WERI-Rb-1 (cell line): ENCODE results near the gene PRUNE2.

Experiments used
- DNase-seq: peaks from one replicate; pipeline ENCODE4 v3.0.0-alpha.2; 2020
- H3K27ac ChIP-seq: fragments of 250-450 bp; sonication (Bioruptor Pico); 2 replicates; pipeline ENCODE4 v1.5.1; 2020; ENCODE audit warnings: mild to moderate bottlenecking, moderate library complexity
- H3K27me3 ChIP-seq: fragments of 250-450 bp; sonication (Bioruptor Pico); 2 replicates; pipeline ENCODE4 v1.5.1; 2021; ENCODE audit warnings: mild to moderate bottlenecking, low read depth, moderate library complexity; ENCODE audit not compliant: insufficient read depth, severe bottlenecking
- H3K36me3 ChIP-seq: fragments of 250-450 bp; sonication (Bioruptor Pico); 2 replicates; pipeline ENCODE4 v1.5.1; 2020; ENCODE audit warnings: mild to moderate bottlenecking, moderate library complexity
- H3K4me3 ChIP-seq: 2 replicates; pipeline ENCODE4 v1.5.1; 2011; ENCODE audit warnings: low read depth, mild to moderate bottlenecking, control low read depth, low read length
- H3K9me3 ChIP-seq: fragments of 250-450 bp; sonication (Bioruptor Pico); 2 replicates; pipeline ENCODE4 v1.5.1; 2021; ENCODE audit warnings: mild to moderate bottlenecking, moderate library complexity; ENCODE audit not compliant: severe bottlenecking
- CTCF ChIP-seq: IDR thresholded peaks from 2 replicates; pipeline ENCODE4 v1.5.1; 2011; ENCODE audit warnings: low read depth, mild to moderate bottlenecking, control low read depth, inconsistent platforms, low read length

Gene PRUNE2

GRCh38 chr9:76906647-76906975 lies 697 bp upstream of the PRUNE2 start:
- Histone ChIP-seq H3K27me3 (no peaks in the 10 kb centered on the region), H3K36me3 (no peaks in the 10 kb centered on the region), H3K4me3 (peak overlapping the region; percentile 75), H3K27ac (no peak overlapping the region; the same call in 1 of the 2 replicates), H3K9me3 (no peaks in the 10 kb centered on the region)
- no peak for DNase-seq
- no peak for TF ChIP-seq CTCF

GRCh38 chr9:76904661-76905457 lies 1.1 kb downstream of the PRUNE2 start:
- peak overlapping the region; percentile 75 for H3K4me3 ChIP-seq
- H3K27me3 ChIP-seq = no peaks in the 10 kb centered on the region
- H3K9me3 ChIP-seq = no peaks in the 10 kb centered on the region
- no peak overlapping the region for H3K27ac ChIP-seq
- no peak for TF ChIP-seq CTCF
- DNase-seq = no peak
- no peaks in the 10 kb centered on the region for H3K36me3 ChIP-seq

- Histone ChIP-seq H3K4me3 (no peak overlapping the region), H3K27ac (no peak overlapping the region), H3K27me3 (no peaks in the 10 kb centered on the region), H3K9me3 (no peaks in the 10 kb centered on the region), H3K36me3 (no peaks in the 10 kb centered on the region)
- DNase-seq = no peak
- TF ChIP-seq CTCF = no peak
Observed at GRCh38 chr9:76902395-76902794, 3.5 kb downstream of the PRUNE2 start.

- Histone ChIP-seq H3K27ac (no peak overlapping the region), H3K27me3 (no peaks in the 10 kb centered on the region), H3K4me3 (no peak overlapping the region), H3K9me3 (no peaks in the 10 kb centered on the region), H3K36me3 (no peaks in the 10 kb centered on the region)
- TF ChIP-seq CTCF = no peak
- no peak for DNase-seq
Observed at GRCh38 chr9:76901801-76902200, 4.1 kb downstream of the PRUNE2 start.

GRCh38 chr9:76900884-76901440 lies 5.0 kb downstream of the PRUNE2 start:
- no peak for DNase-seq
- Histone ChIP-seq H3K27me3 (no peaks in the 10 kb centered on the region), H3K9me3 (no peaks in the 10 kb centered on the region), H3K27ac (no peak overlapping the region), H3K36me3 (no peaks in the 10 kb centered on the region), H3K4me3 (no peak overlapping the region)
- no peak for TF ChIP-seq CTCF
